ENCODE results near the gene TTLL12. TPM values are rescaled to one million over a fixed set of nuclear protein-coding genes. Genes with fewer than 3 reads are reported as not detected.
A peak's percentile ranks its signal among the peaks of the same experiment; 100 is the strongest.

The TTLL12 gene
- total RNA-seq, 1 donor from 2014 or later: 36.6 TPM

DNA sequence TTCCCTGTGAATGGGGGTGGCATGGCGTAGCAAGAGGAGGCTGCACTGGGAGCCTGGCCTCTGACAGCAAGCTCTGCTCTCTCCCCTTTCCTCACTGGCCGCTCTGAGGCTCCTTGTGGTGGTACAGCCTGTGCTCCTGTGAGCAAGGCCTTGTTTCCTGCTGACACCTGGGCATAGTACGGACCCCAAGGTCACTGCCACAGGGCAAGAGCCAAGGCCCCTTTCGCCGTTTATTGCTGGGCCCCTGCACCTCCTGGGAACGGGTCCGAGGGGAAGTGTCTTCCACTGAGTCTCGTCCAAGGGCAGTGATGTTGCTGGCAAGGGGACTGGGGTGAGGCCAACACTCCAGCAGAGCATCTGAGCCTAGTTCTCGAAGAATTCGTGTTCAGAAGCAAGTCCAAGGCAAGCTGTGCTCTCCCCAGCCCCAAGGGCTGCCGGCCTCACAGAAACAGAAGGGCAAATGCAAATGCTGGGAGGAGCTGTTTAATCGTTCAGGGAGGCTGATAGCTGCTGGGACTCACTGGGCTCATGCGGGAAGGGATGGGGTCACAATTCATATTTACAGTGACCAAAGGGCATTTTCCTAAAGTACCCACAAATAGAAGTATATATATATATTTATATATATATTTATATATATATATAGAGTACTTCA, 15.9 kb upstream of the TTLL12 start:
- Mint-ChIP-seq H3K9me3 (ENCODE audit: unreplicated experiment) (no peaks in the 10 kb centered on the region), H3K36me3 (ENCODE audit: unreplicated experiment) (no peaks in the 10 kb centered on the region), H3K4me3 (ENCODE audit: unreplicated experiment) (no peak overlapping the region), H3K27ac (ENCODE audit: unreplicated experiment) (peak overlapping the region; percentile 72), H3K27me3 (ENCODE audit: unreplicated experiment) (peaks cover 5% of the 10 kb centered on the region), H3K4me1 (ENCODE audit: low read depth, unreplicated experiment) (peaks cover 24% of the 10 kb centered on the region)
- DNase-seq: no peak
- TF ChIP-seq, protein P1, sequence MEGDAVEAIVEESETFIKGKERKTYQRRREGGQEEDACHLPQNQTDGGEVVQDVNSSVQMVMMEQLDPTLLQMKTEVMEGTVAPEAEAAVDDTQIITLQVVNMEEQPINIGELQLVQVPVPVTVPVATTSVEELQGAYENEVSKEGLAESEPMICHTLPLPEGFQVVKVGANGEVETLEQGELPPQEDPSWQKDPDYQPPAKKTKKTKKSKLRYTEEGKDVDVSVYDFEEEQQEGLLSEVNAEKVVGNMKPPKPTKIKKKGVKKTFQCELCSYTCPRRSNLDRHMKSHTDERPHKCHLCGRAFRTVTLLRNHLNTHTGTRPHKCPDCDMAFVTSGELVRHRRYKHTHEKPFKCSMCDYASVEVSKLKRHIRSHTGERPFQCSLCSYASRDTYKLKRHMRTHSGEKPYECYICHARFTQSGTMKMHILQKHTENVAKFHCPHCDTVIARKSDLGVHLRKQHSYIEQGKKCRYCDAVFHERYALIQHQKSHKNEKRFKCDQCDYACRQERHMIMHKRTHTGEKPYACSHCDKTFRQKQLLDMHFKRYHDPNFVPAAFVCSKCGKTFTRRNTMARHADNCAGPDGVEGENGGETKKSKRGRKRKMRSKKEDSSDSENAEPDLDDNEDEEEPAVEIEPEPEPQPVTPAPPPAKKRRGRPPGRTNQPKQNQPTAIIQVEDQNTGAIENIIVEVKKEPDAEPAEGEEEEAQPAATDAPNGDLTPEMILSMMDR (IDR thresholded peaks at IDR 0.05; ENCODE audit: partially characterized antibody, unreplicated experiment): no peak

DNA sequence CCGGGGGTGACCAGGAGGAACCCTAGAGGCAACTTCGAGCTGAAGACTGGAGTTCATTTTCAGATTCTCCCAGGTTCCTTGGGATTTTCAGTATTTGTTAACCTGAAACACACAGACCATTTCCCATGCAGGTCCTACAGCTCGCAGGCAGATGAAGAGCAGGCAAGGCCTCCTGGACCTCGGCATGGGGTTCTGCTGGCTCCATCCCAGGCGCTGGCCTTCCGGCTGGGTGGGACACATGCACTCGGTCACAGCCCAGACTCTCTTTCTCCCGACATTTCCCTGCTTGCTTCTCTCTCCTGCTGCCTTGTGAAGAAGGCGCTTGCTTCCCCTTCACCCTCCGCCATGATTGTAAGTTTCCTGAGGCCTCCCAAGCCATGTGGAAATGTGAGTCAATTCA, 15.4 kb upstream of the TTLL12 start:
- Mint-ChIP-seq H3K4me1 (ENCODE audit: low read depth, unreplicated experiment) (peaks cover 24% of the 10 kb centered on the region), H3K9me3 (ENCODE audit: unreplicated experiment) (no peaks in the 10 kb centered on the region), H3K27ac (ENCODE audit: unreplicated experiment) (no peak overlapping the region), H3K4me3 (ENCODE audit: unreplicated experiment) (no peak overlapping the region), H3K36me3 (ENCODE audit: unreplicated experiment) (no peaks in the 10 kb centered on the region), H3K27me3 (ENCODE audit: unreplicated experiment) (peaks cover 5% of the 10 kb centered on the region)
- DNase-seq: no peak
- TF ChIP-seq, protein P1 (IDR thresholded peaks at IDR 0.05; ENCODE audit: partially characterized antibody, unreplicated experiment): no peak

DNA sequence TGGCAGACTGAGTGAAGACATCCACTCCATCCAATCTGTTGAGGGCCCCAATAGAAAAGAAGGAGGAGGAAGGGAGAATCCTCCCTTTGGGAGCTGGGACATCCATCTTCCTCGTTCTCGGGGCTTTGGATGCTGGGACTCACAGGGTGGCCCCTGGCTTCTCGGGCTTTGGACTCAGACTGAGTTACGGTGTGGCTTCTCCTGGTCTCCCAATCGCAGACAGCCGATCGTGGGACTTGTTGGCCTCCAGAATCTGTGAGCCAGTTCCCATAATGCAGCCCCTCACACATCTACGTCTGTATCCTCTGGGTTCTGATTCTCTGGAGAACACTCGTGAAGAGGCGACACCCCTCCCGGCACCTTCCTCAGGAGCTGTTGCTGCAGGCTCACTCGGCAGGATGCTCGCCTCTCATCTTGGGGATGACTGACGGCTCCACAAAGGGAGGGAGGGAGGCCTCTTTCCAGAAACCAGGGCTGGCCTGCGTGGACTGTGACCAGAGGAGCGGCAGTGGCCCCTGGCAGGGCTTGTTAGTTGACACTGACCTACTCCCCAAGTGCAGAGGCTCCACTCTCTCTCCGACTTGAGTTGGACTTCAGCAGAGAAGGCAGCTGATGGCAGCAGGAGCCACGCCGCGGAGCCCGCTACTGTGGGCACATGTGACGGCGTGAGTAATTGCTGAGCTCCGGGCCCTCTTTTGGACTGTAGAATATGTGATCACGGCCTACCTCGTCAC, 14.7 kb upstream of the TTLL12 start:
- Mint-ChIP-seq H3K36me3 (ENCODE audit: unreplicated experiment) (no peaks in the 10 kb centered on the region), H3K27me3 (ENCODE audit: unreplicated experiment) (peaks cover 5% of the 10 kb centered on the region), H3K9me3 (ENCODE audit: unreplicated experiment) (no peaks in the 10 kb centered on the region), H3K27ac (ENCODE audit: unreplicated experiment) (no peak overlapping the region), H3K4me1 (ENCODE audit: low read depth, unreplicated experiment) (peaks cover 24% of the 10 kb centered on the region), H3K4me3 (ENCODE audit: unreplicated experiment) (no peak overlapping the region)
- DNase-seq: no peak
- TF ChIP-seq, protein P1 (IDR thresholded peaks at IDR 0.05; ENCODE audit: partially characterized antibody, unreplicated experiment): no peak

DNA sequence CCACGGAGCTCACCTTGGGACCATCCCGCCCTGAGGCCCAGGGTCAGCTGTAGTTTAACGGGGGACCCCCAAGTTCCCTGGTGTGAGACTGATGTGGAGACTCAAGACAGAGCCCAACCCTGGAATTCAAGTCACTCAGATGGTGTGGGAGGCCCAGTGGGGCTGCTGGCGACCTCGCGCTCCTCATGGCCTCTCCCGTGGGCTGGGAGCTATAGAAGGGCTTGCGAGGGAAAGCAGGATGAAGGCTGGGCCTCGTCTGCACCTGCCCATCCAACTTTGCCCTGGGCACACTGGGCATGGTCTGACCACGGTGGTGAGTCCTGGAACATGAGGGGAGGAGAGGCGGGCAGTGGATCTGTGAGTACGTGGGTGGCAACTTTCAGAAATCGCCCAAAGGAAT, 13.6 kb upstream of the TTLL12 start:
- Mint-ChIP-seq H3K9me3 (ENCODE audit: unreplicated experiment) (no peaks in the 10 kb centered on the region), H3K27me3 (ENCODE audit: unreplicated experiment) (peaks cover 3% of the 10 kb centered on the region), H3K4me1 (ENCODE audit: low read depth, unreplicated experiment) (peaks cover 24% of the 10 kb centered on the region), H3K27ac (ENCODE audit: unreplicated experiment) (no peak overlapping the region), H3K36me3 (ENCODE audit: unreplicated experiment) (no peaks in the 10 kb centered on the region), H3K4me3 (ENCODE audit: unreplicated experiment) (no peak overlapping the region)
- DNase-seq: no peak
- TF ChIP-seq, protein P1 (IDR thresholded peaks at IDR 0.05; ENCODE audit: partially characterized antibody, unreplicated experiment): no peak

DNA sequence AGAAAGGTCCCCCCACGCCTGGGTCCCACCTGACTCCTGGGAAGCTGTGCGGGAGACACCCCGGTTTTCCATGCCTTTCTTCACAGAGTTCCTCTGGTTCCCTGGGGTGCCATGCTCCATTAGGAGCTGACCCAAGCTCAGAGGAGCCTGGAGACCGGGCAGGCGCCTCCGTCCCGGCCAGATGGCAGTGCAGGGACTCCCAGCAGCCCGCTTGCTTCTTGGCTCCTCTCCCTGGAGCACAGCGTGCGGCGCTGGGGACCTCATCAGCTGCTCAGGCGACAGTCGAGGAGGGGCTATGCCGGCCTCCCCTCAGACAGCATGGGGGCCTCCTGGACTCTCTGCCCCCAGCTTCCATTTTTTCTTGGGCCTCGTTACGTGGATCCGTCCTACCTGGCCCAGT, 13.1 kb upstream of the TTLL12 start:
- no peaks in the 10 kb centered on the region for H3K36me3 Mint-ChIP-seq (ENCODE audit: unreplicated experiment)
- peaks cover 3% of the 10 kb centered on the region for H3K27me3 Mint-ChIP-seq (ENCODE audit: unreplicated experiment)
- no peak overlapping the region for H3K27ac Mint-ChIP-seq (ENCODE audit: unreplicated experiment)
- no peak for DNase-seq
- H3K4me3 Mint-ChIP-seq (ENCODE audit: unreplicated experiment): no peak overlapping the region
- TF ChIP-seq, protein P1 (IDR thresholded peaks at IDR 0.05; ENCODE audit: partially characterized antibody, unreplicated experiment): no peak
- no peaks in the 10 kb centered on the region for H3K9me3 Mint-ChIP-seq (ENCODE audit: unreplicated experiment)
- H3K4me1 Mint-ChIP-seq (ENCODE audit: low read depth, unreplicated experiment): peaks cover 24% of the 10 kb centered on the region

All from glutamatergic neuron (in vitro differentiated cells).